Loucy (cell line): ENCODE measurements around the gene PEDS1.

Experiments
- H2AFZ ChIP-seq: fragments of 200-600 bp; sonication (generic); 2 replicates; pipeline ENCODE4 v1.6.0; 2016; ENCODE audit warnings: antibody characterized with exemption, mild to moderate bottlenecking, low read length, moderate library complexity
- H3F3A ChIP-seq: fragments of 200-600 bp; 2 replicates; pipeline ENCODE4 v1.6.0; 2016; ENCODE audit warnings: antibody characterized with exemption, low read depth, mild to moderate bottlenecking
- H3K27me3 ChIP-seq: fragments of 200-600 bp; sonication (generic); 2 replicates; pipeline ENCODE4 v1.6.1; 2014; ENCODE audit warnings: low read length, mild to moderate bottlenecking; ENCODE audit not compliant: insufficient read depth, poor library complexity, severe bottlenecking
- H3K36me3 ChIP-seq: fragments of 200-600 bp; sonication (generic); 2 replicates; pipeline ENCODE4 v1.6.1; 2016; ENCODE audit warnings: low read length; ENCODE audit not compliant: insufficient read depth
- H3K4me1 ChIP-seq: fragments of 200-600 bp; sonication (generic); 2 replicates; pipeline ENCODE4 v1.5.1; 2014; ENCODE audit warnings: low read length, mild to moderate bottlenecking; ENCODE audit not compliant: insufficient read depth, poor library complexity, severe bottlenecking
- H3K4me2 ChIP-seq: fragments of 200-600 bp; sonication (generic); 2 replicates; pipeline ENCODE4 v1.6.0; 2014; ENCODE audit warnings: antibody characterized with exemption, low read length, low read depth, mild to moderate bottlenecking; ENCODE audit not compliant: poor library complexity, severe bottlenecking
- H3K4me3 ChIP-seq: fragments of 200-600 bp; sonication (generic); 2 replicates; pipeline ENCODE4 v1.5.1; 2014; ENCODE audit warnings: low read length, mild to moderate bottlenecking, mixed read lengths; ENCODE audit not compliant: poor library complexity, severe bottlenecking
- H3K79me2 ChIP-seq: fragments of 200-600 bp; sonication (generic); 2 replicates; pipeline ENCODE4 v1.6.1; 2014; ENCODE audit warnings: low read length; ENCODE audit not compliant: insufficient read depth
- H3K9ac ChIP-seq: fragments of 200-600 bp; sonication (generic); 2 replicates; pipeline ENCODE4 v1.6.0; 2014; ENCODE audit warnings: mild to moderate bottlenecking, low read depth, low read length, moderate library complexity; ENCODE audit not compliant: poor library complexity, severe bottlenecking
- H3K9me2 ChIP-seq: fragments of 200-600 bp; sonication (generic); replicated peaks from 2 replicates; pipeline ENCODE4 v1.6.1; 2016; ENCODE audit warnings: low read depth, low read length, mixed read lengths
- H3K9me3 ChIP-seq: fragments of 200-600 bp; sonication (generic); 2 replicates; pipeline ENCODE4 v1.6.1; 2014; ENCODE audit warnings: mild to moderate bottlenecking, antibody characterized with exemption, low read length, low read depth; ENCODE audit not compliant: insufficient read depth
- H4K20me1 ChIP-seq: fragments of 200-600 bp; sonication (generic); 2 replicates; pipeline ENCODE4 v1.6.0; 2014; ENCODE audit warnings: antibody characterized with exemption, low read length, mild to moderate bottlenecking; ENCODE audit not compliant: insufficient read depth, poor library complexity, severe bottlenecking
- EZH2phosphoT487 ChIP-seq: fragments of 200-600 bp; IDR thresholded peaks from 2 replicates; pipeline ENCODE4 v1.6.1; 2018; ENCODE audit warnings: antibody characterized with exemption, mild to moderate bottlenecking, moderate library complexity, borderline replicate concordance
- TF ChIP-seq, protein P1 (sequence below): fragments of 200-600 bp; sonication (generic); conservative IDR thresholded peaks from 2 replicates; pipeline ENCODE4 v1.5.1; 2014; ENCODE audit warnings: mild to moderate bottlenecking, antibody characterized with exemption, low read length

The PEDS1 gene

DNA sequence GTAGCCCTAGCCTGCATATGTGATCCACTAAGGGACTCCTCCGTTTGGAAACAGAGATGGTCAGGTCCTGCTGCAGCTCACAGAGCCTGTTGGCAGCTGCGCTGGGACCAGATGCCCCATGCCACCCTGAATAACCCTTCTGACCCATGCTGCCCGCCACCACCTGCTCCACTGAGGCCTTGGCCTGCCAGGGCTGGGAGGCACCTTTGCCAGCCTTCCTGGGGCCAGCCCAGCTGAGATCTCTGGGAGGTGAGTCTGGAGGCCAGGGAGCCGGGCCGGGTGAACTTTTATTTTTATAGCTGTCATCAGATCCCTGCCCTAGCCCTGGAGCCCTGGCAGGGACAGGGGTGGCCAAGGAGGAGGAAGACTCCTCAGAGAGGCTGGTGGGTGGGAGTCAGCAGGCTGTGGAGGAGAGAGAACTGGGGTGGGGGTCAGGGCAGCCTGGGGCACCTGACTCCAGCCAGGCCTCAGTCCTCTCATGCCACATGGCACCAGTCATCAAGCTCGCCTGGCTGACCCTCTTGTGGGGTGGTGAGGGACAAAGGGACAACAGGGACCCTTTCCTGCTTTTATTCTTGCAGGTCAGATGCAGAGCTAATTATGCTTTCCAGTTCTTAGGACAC, 47.1 kb upstream of the PEDS1 start:
- no peaks in the 10 kb centered on the region for H4K20me1 ChIP-seq
- no peaks in the 10 kb centered on the region for H3K79me2 ChIP-seq
- H3K4me2 ChIP-seq = no peak overlapping the region
- no peaks in the 10 kb centered on the region for H3K27me3 ChIP-seq
- no peaks in the 10 kb centered on the region for H3K9me2 ChIP-seq
- H3K4me1 ChIP-seq = no peaks in the 10 kb centered on the region
- TF ChIP-seq, protein P1, sequence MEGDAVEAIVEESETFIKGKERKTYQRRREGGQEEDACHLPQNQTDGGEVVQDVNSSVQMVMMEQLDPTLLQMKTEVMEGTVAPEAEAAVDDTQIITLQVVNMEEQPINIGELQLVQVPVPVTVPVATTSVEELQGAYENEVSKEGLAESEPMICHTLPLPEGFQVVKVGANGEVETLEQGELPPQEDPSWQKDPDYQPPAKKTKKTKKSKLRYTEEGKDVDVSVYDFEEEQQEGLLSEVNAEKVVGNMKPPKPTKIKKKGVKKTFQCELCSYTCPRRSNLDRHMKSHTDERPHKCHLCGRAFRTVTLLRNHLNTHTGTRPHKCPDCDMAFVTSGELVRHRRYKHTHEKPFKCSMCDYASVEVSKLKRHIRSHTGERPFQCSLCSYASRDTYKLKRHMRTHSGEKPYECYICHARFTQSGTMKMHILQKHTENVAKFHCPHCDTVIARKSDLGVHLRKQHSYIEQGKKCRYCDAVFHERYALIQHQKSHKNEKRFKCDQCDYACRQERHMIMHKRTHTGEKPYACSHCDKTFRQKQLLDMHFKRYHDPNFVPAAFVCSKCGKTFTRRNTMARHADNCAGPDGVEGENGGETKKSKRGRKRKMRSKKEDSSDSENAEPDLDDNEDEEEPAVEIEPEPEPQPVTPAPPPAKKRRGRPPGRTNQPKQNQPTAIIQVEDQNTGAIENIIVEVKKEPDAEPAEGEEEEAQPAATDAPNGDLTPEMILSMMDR = no peak
- TF ChIP-seq EZH2phosphoT487 = no peak
- H3F3A ChIP-seq = no peaks in the 10 kb centered on the region
- H2AFZ ChIP-seq = no peak overlapping the region
- H3K9me3 ChIP-seq = no peaks in the 10 kb centered on the region; the same call in 1 of the 2 replicates
- no peaks in the 10 kb centered on the region for H3K36me3 ChIP-seq
- H3K9ac ChIP-seq = no peak overlapping the region
- no peak overlapping the region for H3K4me3 ChIP-seq

DNA sequence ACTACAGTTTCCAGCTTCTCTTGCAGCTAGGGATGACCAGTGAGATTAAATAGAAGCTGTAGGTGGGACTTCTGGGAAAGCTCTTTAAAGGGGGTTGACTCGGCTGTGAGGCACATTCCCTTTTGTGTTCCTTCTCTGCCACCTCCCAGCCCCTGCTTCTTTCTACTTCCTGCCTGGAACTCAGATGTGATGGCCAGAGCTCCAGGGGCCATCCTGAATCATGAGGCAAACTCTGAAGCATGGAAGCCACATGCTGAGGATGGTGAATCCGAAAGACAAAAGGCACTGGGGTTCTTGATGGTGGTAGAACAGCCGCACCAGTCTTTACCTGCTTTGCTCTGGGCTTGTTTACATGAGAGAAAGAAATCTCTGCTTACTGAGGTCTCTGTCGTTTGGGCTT, 46.2 kb upstream of the PEDS1 start:
- H3K9ac ChIP-seq = no peak overlapping the region
- no peaks in the 10 kb centered on the region for H4K20me1 ChIP-seq
- H3K9me3 ChIP-seq = no peaks in the 10 kb centered on the region; the same call in 1 of the 2 replicates
- no peak overlapping the region for H3K4me2 ChIP-seq
- H3K36me3 ChIP-seq = no peaks in the 10 kb centered on the region
- H3K9me2 ChIP-seq = no peaks in the 10 kb centered on the region
- H2AFZ ChIP-seq = no peak overlapping the region
- no peaks in the 10 kb centered on the region for H3K27me3 ChIP-seq
- no peaks in the 10 kb centered on the region for H3K4me1 ChIP-seq
- TF ChIP-seq, protein P1 = no peak
- no peak for TF ChIP-seq EZH2phosphoT487
- H3F3A ChIP-seq = no peaks in the 10 kb centered on the region
- H3K79me2 ChIP-seq = no peaks in the 10 kb centered on the region
- H3K4me3 ChIP-seq = no peak overlapping the region

DNA sequence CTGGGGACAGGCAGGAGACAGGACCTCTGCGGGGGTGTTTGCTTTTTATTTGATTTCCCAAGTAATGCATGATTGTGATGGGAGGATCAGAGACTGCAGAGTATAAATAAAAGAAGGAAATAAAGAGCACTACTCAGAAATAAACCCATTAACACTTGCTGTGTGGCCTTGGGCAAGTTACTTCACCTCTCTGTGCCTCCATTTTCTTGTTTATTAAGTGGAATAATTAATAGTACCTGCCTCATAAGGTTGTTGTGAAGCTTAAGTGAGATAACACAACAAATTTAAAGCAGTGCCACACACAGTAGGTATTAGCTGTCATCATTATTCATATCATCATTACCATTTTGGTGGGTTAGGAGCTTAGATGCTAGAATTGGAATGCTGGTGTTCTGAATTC, 45.2 kb upstream of the PEDS1 start:
- H3K9me3 ChIP-seq = no peaks in the 10 kb centered on the region
- H3K79me2 ChIP-seq = peaks cover 7% of the 10 kb centered on the region
- H2AFZ ChIP-seq = no peak overlapping the region
- H3K9me2 ChIP-seq = no peaks in the 10 kb centered on the region
- H3K27me3 ChIP-seq = no peaks in the 10 kb centered on the region
- H3K4me1 ChIP-seq = peaks cover under 1% of the 10 kb centered on the region
- H4K20me1 ChIP-seq = no peaks in the 10 kb centered on the region
- H3K9ac ChIP-seq = no peak overlapping the region
- H3K4me3 ChIP-seq = no peak overlapping the region
- H3F3A ChIP-seq = no peaks in the 10 kb centered on the region
- no peak for TF ChIP-seq EZH2phosphoT487
- TF ChIP-seq, protein P1 = no peak
- H3K36me3 ChIP-seq = no peaks in the 10 kb centered on the region
- no peak overlapping the region for H3K4me2 ChIP-seq
